Stomach (tissue), 4 donors: Measurements from ENCODE around the gene KCTD16.

Experiments
- CTCF ChIP-seq, 7 experiments: fragments of 450-650 bp in 4 of 7; fragments of 200-600 bp in 3 of 7; sonication (generic) in 3 of 7; IDR thresholded peaks; one replicate each; pipeline ENCODE4 v1.5.1; 2016 to 2019; ENCODE audit warnings: antibody characterized with exemption in 7 of 7, control low read depth in 2 of 7, mild to moderate bottlenecking in 1 of 7
- POLR2A ChIP-seq, 4 donors: fragments of 450-650 bp; IDR thresholded peaks; one replicate each; pipeline ENCODE4 v1.6.1; 2016; ENCODE audit warnings: antibody characterized with exemption in 4 of 4, control low read depth in 2 of 4, mild to moderate bottlenecking in 1 of 4, moderate library complexity in 1 of 4

- TF ChIP-seq POLR2A (IDR thresholded peaks at IDR 0.05) (no peak), CTCF (IDR thresholded peaks at IDR 0.05) (no peak)
Measured at GRCh38 chr5:144144956-144145751, 25.5 kb upstream of the KCTD16 start.
